ENCODE data around the gene TSHZ1. TPM values are rescaled to one million over a fixed set of nuclear protein-coding genes. Genes with fewer than 3 reads are reported as not detected.

Gene TSHZ1
- total RNA-seq, 4 donors from 2014 or later = 16.3 to 34.8 (median 29.8) TPM

GRCh38 chr18:75206452-75207309 is 3.9 kb upstream of the TSHZ1 start:
- Histone ChIP-seq H3K27me3 (no peaks in the 10 kb centered on the region), H3K27ac (peak overlapping the region; percentile 97 to 100 (median 98)), H3K36me3 (no peaks in the 10 kb centered on the region), H3K4me3 (peak overlapping the region in 3 of 4 donors; percentile 83 to 99 (median 84)), H3K9me3 (no peaks in the 10 kb centered on the region), H3K4me1 (peaks cover 4 to 54% (median 42%) of the 10 kb centered on the region in 4 donors)
- TF ChIP-seq, protein P1, sequence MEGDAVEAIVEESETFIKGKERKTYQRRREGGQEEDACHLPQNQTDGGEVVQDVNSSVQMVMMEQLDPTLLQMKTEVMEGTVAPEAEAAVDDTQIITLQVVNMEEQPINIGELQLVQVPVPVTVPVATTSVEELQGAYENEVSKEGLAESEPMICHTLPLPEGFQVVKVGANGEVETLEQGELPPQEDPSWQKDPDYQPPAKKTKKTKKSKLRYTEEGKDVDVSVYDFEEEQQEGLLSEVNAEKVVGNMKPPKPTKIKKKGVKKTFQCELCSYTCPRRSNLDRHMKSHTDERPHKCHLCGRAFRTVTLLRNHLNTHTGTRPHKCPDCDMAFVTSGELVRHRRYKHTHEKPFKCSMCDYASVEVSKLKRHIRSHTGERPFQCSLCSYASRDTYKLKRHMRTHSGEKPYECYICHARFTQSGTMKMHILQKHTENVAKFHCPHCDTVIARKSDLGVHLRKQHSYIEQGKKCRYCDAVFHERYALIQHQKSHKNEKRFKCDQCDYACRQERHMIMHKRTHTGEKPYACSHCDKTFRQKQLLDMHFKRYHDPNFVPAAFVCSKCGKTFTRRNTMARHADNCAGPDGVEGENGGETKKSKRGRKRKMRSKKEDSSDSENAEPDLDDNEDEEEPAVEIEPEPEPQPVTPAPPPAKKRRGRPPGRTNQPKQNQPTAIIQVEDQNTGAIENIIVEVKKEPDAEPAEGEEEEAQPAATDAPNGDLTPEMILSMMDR (IDR thresholded peaks at IDR 0.05) = no peak
- no peak for TF ChIP-seq POLR2A (IDR thresholded peaks at IDR 0.05)
- no peak for TF ChIP-seq EP300 (IDR thresholded peaks at IDR 0.05; ENCODE audit: low read depth)
- TF ChIP-seq POLR2AphosphoS5 (IDR thresholded peaks at IDR 0.05) = no peak
- WGBS, 2 donors (ENCODE audit: low coverage in 1 of 2) = 63 to 74% methylated on average over 7 to 14 of the region's 14 CpGs
- intact Hi-C loops (cut with DNase I; ENCODE audit: low total_unique reads) = loop anchor here (10.0 kb wide), 1 partner anchor 48 kb away; no protein-coding TSS in a partner anchor
- in situ Hi-C loops (cut with MboI; ENCODE audit: low pct_ligation_motif_present in 1 of 4, low pct_unique_long_range_greater_than_20kb in 1 of 4, low sequenced_read_pairs in 3 of 4) = loop anchor here in 1 of 4 donors (25.0 kb wide), 1 partner anchor 719 kb away; the partner anchor contains the start of gene CNDP2
- DNase-seq = no peak

GRCh38 chr18:75207310-75208154 is 3.1 kb upstream of the TSHZ1 start:
- Histone ChIP-seq H3K36me3 (no peaks in the 10 kb centered on the region), H3K27ac (peak overlapping the region; percentile 97 to 100 (median 98)), H3K4me1 (peaks cover 6 to 52% (median 43%) of the 10 kb centered on the region in 4 donors), H3K9me3 (no peaks in the 10 kb centered on the region), H3K27me3 (no peaks in the 10 kb centered on the region), H3K4me3 (peak overlapping the region; percentile 40 to 99 (median 84))
- TF ChIP-seq EP300 (IDR thresholded peaks at IDR 0.05; ENCODE audit: low read depth) (no peak), POLR2A (IDR thresholded peaks at IDR 0.05) (peak; percentile 55), POLR2AphosphoS5 (IDR thresholded peaks at IDR 0.05) (peak; percentile 24 to 57 (median 41))
- TF ChIP-seq, protein P1 (IDR thresholded peaks at IDR 0.05) = no peak
- intact Hi-C loops (cut with DNase I; ENCODE audit: low total_unique reads) (loop anchor here (10.0 kb wide), 1 partner anchor 47 kb away; no protein-coding TSS in a partner anchor), in situ Hi-C loops (cut with MboI; ENCODE audit: low pct_ligation_motif_present in 1 of 4, low pct_unique_long_range_greater_than_20kb in 1 of 4, low sequenced_read_pairs in 3 of 4) (loop anchor here in 1 of 4 donors (25.0 kb wide), 1 partner anchor 720 kb away; the partner anchor contains the start of gene CNDP2)
- DNase-seq = peak; percentile 47
- 5% methylated on average over 8 to 26 of the region's 26 CpGs for WGBS, 2 donors (ENCODE audit: low coverage in 1 of 2)

DNA sequence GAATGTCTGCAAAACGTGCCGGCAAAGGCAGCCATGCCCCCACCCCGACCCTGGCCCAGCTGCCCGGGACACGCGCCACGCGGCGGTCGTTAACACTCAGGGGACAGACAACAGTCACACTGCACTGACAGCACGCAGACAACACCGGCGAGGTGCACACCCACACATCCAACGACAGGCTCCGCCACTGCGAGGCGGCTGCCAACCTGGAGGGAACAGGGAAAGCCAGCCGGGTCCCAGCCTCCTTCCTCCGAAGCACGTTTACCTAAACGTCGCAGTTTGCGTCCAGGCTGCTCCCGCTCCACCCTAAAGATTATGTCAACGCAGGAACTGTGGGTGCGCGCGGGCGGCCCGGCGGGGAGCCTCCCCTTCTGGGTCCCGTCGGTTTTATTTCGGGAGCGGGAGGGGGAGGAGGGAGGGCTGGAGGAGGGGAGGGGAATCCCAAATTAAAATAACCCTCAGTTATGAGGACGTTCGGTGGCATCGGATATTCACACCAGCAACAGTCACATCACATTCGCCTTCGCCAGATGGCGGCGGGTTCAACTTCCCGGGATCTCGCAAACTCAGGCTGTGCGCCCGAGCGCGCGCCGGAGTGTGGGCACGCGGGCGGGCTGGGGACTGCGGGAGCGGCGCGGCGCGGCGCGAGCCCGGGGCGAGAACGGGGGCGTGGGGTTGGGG is 2.3 kb upstream of the TSHZ1 start:
- intact Hi-C loops (cut with DNase I; ENCODE audit: low total_unique reads) = loop anchor here (10.0 kb wide), 1 partner anchor 47 kb away; no protein-coding TSS in a partner anchor
- Histone ChIP-seq H3K4me1 (peaks cover 8 to 59% (median 47%) of the 10 kb centered on the region in 4 donors), H3K4me3 (peak overlapping the region; percentile 40 to 99 (median 84)), H3K9me3 (no peaks in the 10 kb centered on the region), H3K27me3 (no peaks in the 10 kb centered on the region), H3K36me3 (no peaks in the 10 kb centered on the region), H3K27ac (peak overlapping the region; percentile 97 to 100 (median 98))
- in situ Hi-C loops (cut with MboI; ENCODE audit: low pct_ligation_motif_present in 1 of 4, low pct_unique_long_range_greater_than_20kb in 1 of 4, low sequenced_read_pairs in 3 of 4) = loop anchor here in 1 of 4 donors (25.0 kb wide), 1 partner anchor 721 kb away; the partner anchor contains the start of gene CNDP2
- TF ChIP-seq, protein P1 (IDR thresholded peaks at IDR 0.05) = peak in 1 of 5 experiments; percentile 22
- TF ChIP-seq EP300 (IDR thresholded peaks at IDR 0.05; ENCODE audit: low read depth) (no peak), POLR2A (IDR thresholded peaks at IDR 0.05) (peak; percentile 56), POLR2AphosphoS5 (IDR thresholded peaks at IDR 0.05) (peak in 2 of 3 donors; percentile 27 to 46)
- 0% methylated on average over 46 of the region's 65 CpGs; no CpG with 5 or more reads in 1 of the 2 donors for WGBS, 2 donors (ENCODE audit: low coverage in 1 of 2)
- peak; percentile 64 for DNase-seq
